ENCODE measurements around the gene LENG1.
A peak's percentile ranks its signal among the peaks of the same experiment; 100 is the strongest.

The LENG1 gene

DNA sequence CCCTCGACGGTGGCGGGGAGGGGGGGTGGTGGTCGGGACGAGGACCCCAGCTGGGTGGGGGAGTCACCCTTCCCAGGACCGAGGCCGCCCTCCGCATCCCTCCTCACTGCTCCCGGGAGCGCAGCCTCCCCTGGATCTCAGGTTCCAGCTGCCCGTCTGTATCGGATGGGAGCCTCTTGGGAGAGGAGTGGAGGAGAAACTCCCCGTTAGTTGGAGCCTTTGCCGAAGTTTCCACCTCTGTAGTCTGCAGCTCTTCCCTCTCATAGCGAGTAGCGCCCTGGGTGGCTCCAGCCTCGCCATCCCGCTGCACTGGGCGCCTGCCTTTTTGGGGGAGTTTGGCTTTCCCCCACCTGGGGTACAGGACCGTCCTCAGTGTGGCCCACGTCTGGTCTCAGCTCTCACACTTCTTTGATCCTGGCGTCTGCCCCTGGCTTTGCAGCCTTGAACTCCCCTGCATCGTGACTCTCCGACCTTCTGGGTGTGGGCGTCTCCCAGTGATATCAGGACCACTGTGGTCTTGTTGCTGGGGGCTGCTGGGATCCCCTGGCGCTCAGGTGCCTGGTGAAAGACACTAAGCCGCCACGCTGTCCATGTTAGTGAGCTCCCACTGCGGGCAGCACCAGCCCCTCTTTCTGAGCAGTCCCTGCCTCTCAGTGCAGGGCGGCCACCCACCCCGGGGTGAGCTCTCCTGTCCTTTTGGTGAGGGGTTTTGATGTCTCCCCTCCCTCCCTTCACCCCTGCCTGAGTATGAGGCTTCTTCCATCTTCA is 20.8 kb downstream of the LENG1 start:
- no peak for DNase-seq (ENCODE audit: low read depth)

- DNase-seq (ENCODE audit: low read depth): peak; percentile 24
These were observed 21.6 kb downstream of the LENG1 start, which contains the start of gene CNOT3 for GRCh38 chr19:54137699-54138488. TSS of gene CNOT3 (plus strand) at chr19:54137762. CDS start at chr19:54142979, 5,217 bp downstream.

DNA sequence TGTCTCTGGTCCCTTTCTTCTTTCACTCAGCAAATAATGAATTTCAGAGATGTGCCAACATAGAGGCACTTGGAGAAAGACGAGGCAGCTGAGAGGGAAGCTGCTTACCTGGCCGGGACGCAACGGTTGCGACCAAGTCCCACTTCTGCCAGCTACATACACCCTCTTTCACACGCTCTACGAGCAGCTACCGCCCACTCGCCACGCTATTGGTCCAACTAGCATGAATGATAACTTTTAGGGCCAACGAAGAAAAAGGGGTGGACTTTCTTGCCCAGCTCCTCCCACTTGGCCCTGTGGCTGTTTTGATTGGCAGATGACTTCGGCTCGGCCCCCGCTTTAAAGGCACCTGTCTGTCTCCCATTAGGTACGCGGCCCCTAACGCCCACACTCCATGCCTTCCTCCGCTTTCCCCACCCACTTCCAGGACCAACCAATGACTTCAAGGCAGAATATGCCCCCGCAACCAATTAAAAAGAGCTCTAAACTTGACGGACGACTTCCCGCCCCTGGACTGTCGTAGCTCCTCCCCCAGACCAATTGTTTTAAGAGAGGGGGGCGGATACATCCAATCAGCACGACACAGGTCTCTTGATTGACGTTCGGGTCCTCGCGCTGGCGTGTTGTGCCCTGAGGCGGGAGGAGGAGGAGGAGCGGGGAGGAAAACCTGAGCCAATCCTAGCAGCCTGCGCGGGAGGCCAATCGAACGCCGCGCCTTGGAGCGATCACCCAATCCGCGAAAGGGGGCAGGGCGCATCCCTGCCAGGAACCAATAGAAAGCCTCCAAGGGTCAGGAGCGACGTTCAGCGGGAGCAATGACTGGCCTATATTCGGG is 22.4 kb downstream of the LENG1 start:
- peak; percentile 99 for DNase-seq (ENCODE audit: low read depth)

- no peak for DNase-seq (ENCODE audit: low read depth)
These were observed 23.2 kb downstream of the LENG1 start for GRCh38 chr19:54136086-54136863.

DNA sequence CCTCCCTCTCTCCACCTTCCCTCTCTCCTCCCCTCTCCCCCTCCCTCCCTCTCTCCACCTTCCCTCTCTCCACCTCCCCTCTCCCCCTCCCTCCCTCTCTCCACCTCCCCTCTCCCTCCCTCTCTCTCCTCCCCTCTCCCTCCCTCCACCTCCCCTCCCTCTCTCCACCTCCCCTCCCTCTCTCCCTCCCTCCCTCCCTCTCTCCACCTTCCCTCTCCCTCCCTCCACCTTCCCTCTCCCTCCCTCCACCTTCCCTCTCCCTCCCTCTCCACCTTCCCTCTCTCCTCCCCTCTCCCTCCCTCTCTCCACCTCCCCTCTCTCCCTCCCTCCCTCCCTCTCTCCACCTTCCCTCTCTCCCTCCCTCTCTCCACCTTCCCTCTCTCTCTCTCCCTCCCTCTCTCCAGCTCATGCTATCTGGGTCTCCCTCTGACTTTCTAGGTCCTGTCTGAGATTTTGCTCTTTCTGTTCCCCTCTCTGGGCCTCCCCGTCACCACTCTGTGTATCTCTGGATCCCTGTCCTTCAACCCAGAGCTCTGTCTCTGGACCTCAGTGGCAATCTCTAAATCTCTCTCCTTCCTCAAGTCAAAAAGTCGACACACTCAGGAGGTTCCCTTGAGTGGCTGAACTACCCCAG is 25.4 kb downstream of the LENG1 start:
- DNase-seq (ENCODE audit: low read depth): no peak

- no peak for DNase-seq (ENCODE audit: low read depth)
These were observed 26.1 kb downstream of the LENG1 start for GRCh38 chr19:54133312-54133956.

GRCh38 chr19:54129617-54129996 is 29.9 kb downstream of the LENG1 start:
- DNase-seq (ENCODE audit: low read depth): no peak

- no peak for DNase-seq (ENCODE audit: low read depth)
These were observed 30.5 kb downstream of the LENG1 start for GRCh38 chr19:54128796-54129616.

GRCh38 chr19:54128441-54128725 is 31.1 kb downstream of the LENG1 start:
- DNase-seq (ENCODE audit: low read depth): no peak

DNA sequence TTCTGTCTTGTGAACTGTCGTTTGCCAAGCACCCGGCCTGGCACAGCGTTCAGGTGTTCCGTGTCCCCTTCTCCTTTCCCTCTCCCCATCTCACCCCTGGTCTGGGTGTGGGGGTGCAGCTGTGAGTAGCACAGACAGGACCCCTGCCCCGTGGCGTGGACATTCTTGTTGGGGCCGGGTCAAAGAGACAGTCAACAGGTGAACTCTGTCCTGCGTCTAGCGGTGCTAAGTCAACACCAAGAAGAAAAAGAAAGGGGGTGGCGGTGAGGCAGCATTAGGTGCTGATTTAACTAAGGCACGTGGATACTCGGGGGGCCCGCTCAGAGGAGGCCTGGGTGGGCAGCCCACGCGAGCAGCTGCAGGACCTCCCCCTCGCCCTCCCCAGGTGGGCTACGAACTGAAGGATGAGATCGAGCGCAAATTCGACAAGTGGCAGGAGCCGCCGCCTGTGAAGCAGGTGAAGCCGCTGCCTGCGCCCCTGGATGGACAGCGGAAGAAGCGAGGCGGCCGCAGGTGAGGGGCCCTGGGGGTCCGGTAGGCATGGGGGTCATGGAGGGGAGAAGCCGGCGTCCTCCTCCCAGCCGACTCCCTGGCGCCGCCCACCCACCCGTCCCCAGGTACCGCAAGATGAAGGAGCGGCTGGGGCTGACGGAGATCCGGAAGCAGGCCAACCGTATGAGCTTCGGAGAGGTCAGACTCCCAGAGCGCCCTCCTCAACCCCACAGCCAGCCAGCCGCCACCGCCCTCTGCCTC is 31.7 kb downstream of the LENG1 start:
- DNase-seq (ENCODE audit: low read depth): no peak

- DNase-seq (ENCODE audit: low read depth): no peak
These were observed 33.8 kb downstream of the LENG1 start for GRCh38 chr19:54125713-54126112.

GRCh38 chr19:54124393-54124792 is 35.1 kb downstream of the LENG1 start:
- DNase-seq (ENCODE audit: low read depth): no peak

GRCh38 chr19:54123682-54124081 is 35.8 kb downstream of the LENG1 start:
- DNase-seq (ENCODE audit: low read depth): no peak

DNA sequence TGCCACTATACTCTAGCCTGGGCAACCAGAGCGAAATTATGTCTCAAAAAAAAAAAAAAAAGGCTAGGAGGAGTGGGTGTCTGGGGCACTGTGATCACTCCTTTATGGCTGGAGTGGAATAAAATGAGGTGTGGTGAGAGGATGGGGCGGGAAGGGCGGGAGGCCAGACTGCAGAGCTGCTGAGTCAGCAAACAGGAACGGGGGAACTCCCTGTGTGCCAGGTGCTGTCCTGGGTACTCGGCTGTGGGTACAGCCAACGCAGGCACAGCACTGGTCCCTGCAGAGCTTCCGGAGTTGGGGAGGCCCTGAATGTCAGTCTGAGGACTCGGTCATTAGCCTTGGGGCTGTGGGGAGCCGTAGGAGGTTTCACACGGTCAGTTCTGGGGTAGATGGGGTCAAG is 38.3 kb downstream of the LENG1 start:
- no peak for DNase-seq (ENCODE audit: low read depth)

- DNase-seq (ENCODE audit: low read depth): peak; percentile 97
These were observed 44.1 kb downstream of the LENG1 start, which contains the start of the genes PRPF31 and TFPT for GRCh38 chr19:54115109-54116063. TSS of gene PRPF31 (plus strand) at chr19:54115754. CDS start at chr19:54118279, 2,525 bp downstream. TSS of gene TFPT (minus strand) at chr19:54115657. CDS start at chr19:54115269, 388 bp downstream.

DNA sequence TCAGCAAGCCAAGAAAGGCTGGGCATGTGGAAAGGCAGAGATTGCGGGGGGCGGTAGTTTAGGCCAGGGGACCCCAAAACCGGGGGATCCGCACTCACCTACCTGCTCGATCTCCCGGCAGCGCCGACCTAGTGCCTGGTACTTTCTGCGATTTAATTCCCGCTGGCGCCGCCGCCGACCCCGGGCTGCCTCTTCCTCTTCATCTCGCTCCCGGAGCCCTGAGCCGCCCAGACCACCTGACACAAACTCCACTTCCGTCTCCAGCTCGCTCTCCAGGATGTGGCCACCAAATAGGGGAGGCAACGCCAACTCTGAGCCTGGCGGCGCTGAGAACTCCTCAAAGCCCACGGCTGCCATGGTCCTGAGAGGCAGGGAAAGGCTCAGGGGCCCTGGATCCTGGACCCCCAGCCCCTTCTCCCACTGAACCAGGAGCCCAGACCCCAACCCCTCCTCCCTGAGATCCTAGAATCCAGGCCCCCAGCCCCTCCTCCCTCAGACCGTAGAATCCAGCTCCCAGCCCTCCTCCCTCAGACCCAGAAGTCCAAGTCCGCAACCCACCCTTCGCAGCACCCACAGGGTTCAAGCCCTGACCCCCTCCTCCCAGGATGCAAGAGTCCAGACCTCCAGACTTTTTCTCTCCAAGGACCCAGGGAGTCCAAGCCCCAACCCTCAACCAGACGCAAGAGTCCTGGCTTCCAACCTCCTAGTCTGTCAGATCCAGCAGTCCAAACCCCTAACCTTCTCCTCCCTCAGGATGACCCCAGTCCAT is 45.0 kb downstream of the LENG1 start:
- DNase-seq (ENCODE audit: low read depth): peak; percentile 36

DNA sequence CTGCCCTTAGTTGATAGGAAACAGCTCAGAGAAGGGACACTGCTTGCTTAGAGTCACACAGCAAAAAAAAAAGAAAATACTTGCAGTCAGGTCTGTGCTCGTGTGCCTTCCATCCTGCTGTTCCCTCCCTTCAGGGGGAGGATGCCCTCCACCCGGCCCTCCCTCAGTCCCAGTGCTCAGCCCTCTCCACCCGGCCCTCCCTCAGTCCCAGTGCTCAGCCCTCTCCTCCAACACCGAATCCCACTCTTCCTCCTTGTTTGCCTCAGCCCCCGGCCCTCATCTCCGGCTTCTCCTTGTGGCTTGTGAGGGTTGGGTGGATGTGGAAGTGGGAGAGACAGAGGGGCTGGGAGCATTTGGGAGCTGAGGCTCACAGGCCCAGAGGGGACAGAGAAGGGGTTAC is 49.9 kb downstream of the LENG1 start:
- DNase-seq (ENCODE audit: low read depth): no peak
